Astrocyte (in vitro differentiated cells and primary cell): ENCODE results near the gene GLS. TPM values are rescaled to one million over a fixed set of nuclear protein-coding genes. Genes with fewer than 3 reads are reported as not detected.

Experiments used
- DNase-seq: peaks from one replicate; pipeline ENCODE4 v3.0.0-alpha.2; 2010; ENCODE audit warnings: low read depth
- FAIRE-seq: peaks from 2 replicates; lab custom pipeline; 2011; peaks lifted over from hg19 to GRCh38; lab: Jason Lieb, UNC
- H2AFZ ChIP-seq: 2 replicates; pipeline ENCODE4 v1.6.0; 2012; ENCODE audit warnings: low read depth, low read length, inconsistent platforms
- H3K27ac ChIP-seq: 2 replicates; pipeline ENCODE4 v1.5.1; 2011; ENCODE audit warnings: low read depth, low read length, inconsistent platforms
- H3K27me3 ChIP-seq: 2 replicates; pipeline ENCODE4 v1.6.0; 2011; ENCODE audit warnings: low read length, inconsistent platforms; ENCODE audit not compliant: insufficient read depth
- H3K36me3 ChIP-seq: 2 replicates; pipeline ENCODE4 v1.5.1; 2011; ENCODE audit warnings: low read length, inconsistent platforms; ENCODE audit not compliant: insufficient read depth
- H3K4me1 ChIP-seq: 2 replicates; pipeline ENCODE4 v1.5.1; 2011; ENCODE audit warnings: low read length, inconsistent platforms; ENCODE audit not compliant: insufficient read depth
- H3K4me2 ChIP-seq: 2 replicates; pipeline ENCODE4 v1.6.0; 2012; ENCODE audit warnings: low read length, inconsistent platforms
- H3K4me3 ChIP-seq: 2 replicates; pipeline ENCODE4 v1.5.1; 2011; ENCODE audit warnings: low read depth, mild to moderate bottlenecking, low read length, inconsistent platforms; ENCODE audit not compliant: insufficient read depth
- H3K79me2 ChIP-seq: 2 replicates; pipeline ENCODE4 v1.6.0; 2012; ENCODE audit warnings: mild to moderate bottlenecking, low read length, inconsistent platforms; ENCODE audit not compliant: insufficient read depth
- H3K9ac ChIP-seq: 2 replicates; pipeline ENCODE4 v1.6.0; 2012; ENCODE audit warnings: mild to moderate bottlenecking, low read length, inconsistent platforms
- H3K9me3 ChIP-seq: 2 replicates; pipeline ENCODE4 v1.5.1; 2012; ENCODE audit warnings: low read depth, mild to moderate bottlenecking, low read length, inconsistent platforms; ENCODE audit not compliant: insufficient read depth
- H4K20me1 ChIP-seq: 2 replicates; pipeline ENCODE4 v1.6.0; 2012; ENCODE audit warnings: low read length, inconsistent platforms; ENCODE audit not compliant: insufficient read depth
- H3K27ac Mint-ChIP-seq: one replicate; pipeline ENCODE4 v1.8.0; 2021; ENCODE audit warnings: mild to moderate bottlenecking, mixed read lengths; ENCODE audit not compliant: unreplicated experiment
- H3K27me3 Mint-ChIP-seq: one replicate; pipeline ENCODE4 v1.8.0; 2021; ENCODE audit warnings: low read depth, mixed read lengths; ENCODE audit not compliant: unreplicated experiment
- H3K36me3 Mint-ChIP-seq: one replicate; pipeline ENCODE4 v1.8.0; 2021; ENCODE audit warnings: low read depth, mixed read lengths; ENCODE audit not compliant: unreplicated experiment
- H3K4me1 Mint-ChIP-seq: one replicate; pipeline ENCODE4 v1.8.0; 2021; ENCODE audit warnings: low read depth, mixed read lengths; ENCODE audit not compliant: unreplicated experiment
- H3K4me3 Mint-ChIP-seq: one replicate; pipeline ENCODE4 v1.8.0; 2021; ENCODE audit warnings: mild to moderate bottlenecking, moderate library complexity, mixed read lengths; ENCODE audit not compliant: unreplicated experiment
- H3K9me3 Mint-ChIP-seq: one replicate; pipeline ENCODE4 v1.8.0; 2021; ENCODE audit warnings: mild to moderate bottlenecking, mixed read lengths; ENCODE audit not compliant: unreplicated experiment
- EZH2 ChIP-seq: IDR thresholded peaks from 2 replicates; pipeline ENCODE4 v1.6.1; 2012; ENCODE audit warnings: mild to moderate bottlenecking, low read length, inconsistent platforms; ENCODE audit not compliant: insufficient read depth
- total RNA-seq: library from RNA; stranded (reverse); gene quantifications from 2 replicates; pipeline ENCODE4 v1.2.1, GENCODE V29; 2021
- TF ChIP-seq, protein P1 (sequence below): IDR thresholded peaks from 2 replicates; pipeline ENCODE4 v1.5.1; 2011; ENCODE audit warnings: low read depth, mild to moderate bottlenecking, inconsistent platforms, low read length, moderate library complexity; ENCODE audit not compliant: insufficient read depth

The GLS gene
- total RNA-seq, 1 donor from 2014 or later = 189 TPM

DNA sequence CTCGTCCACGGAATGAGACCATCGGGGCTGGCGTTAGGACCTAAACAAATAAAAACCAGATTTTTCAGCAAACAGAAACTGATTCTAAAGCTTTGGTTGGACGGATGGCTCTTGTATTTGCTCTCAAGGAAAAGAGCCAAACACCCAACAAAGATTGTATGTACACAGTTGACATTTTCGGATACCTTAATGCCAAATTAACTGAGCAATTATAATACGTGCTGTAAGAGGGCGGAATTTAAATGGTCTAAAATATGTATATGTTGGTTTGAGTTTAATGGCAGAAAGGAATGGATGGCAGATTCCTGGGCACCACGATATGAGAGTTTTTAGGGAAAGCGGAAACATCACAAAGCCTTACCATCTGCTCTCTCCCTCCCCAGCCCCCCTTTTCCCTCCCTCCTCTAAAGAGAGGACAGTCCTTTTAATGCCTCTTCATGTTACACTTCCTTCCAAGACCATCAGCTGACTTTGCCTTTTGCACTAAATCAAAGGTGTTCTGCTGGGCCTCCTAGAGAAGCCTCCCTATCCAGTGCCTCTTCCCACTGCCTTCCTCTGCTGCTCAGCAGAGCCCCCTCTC lies 100.1 kb downstream of the GLS start:
- H3K4me3 ChIP-seq = no peak overlapping the region

GRCh38 chr2:190981333-190981732 lies 100.7 kb downstream of the GLS start:
- H3K27ac ChIP-seq = no peak overlapping the region
- no peaks in the 10 kb centered on the region for H3K9me3 ChIP-seq
- no peaks in the 10 kb centered on the region for H3K27me3 ChIP-seq
- H3K4me2 ChIP-seq = no peak overlapping the region
- no peaks in the 10 kb centered on the region for H3K79me2 ChIP-seq
- H3K27ac Mint-ChIP-seq = peak overlapping the region; percentile 63
- H2AFZ ChIP-seq = no peak overlapping the region
- H3K36me3 ChIP-seq = peaks cover 66% of the 10 kb centered on the region
- peaks cover 57% of the 10 kb centered on the region for H3K4me1 Mint-ChIP-seq
- no peak for TF ChIP-seq EZH2
- TF ChIP-seq, protein P1, sequence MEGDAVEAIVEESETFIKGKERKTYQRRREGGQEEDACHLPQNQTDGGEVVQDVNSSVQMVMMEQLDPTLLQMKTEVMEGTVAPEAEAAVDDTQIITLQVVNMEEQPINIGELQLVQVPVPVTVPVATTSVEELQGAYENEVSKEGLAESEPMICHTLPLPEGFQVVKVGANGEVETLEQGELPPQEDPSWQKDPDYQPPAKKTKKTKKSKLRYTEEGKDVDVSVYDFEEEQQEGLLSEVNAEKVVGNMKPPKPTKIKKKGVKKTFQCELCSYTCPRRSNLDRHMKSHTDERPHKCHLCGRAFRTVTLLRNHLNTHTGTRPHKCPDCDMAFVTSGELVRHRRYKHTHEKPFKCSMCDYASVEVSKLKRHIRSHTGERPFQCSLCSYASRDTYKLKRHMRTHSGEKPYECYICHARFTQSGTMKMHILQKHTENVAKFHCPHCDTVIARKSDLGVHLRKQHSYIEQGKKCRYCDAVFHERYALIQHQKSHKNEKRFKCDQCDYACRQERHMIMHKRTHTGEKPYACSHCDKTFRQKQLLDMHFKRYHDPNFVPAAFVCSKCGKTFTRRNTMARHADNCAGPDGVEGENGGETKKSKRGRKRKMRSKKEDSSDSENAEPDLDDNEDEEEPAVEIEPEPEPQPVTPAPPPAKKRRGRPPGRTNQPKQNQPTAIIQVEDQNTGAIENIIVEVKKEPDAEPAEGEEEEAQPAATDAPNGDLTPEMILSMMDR = no peak
- FAIRE-seq (no peak), DNase-seq (no peak)
- H3K4me3 Mint-ChIP-seq = no peak overlapping the region
- H3K4me3 ChIP-seq = no peak overlapping the region
- H4K20me1 ChIP-seq = peaks cover 22% of the 10 kb centered on the region
- H3K36me3 Mint-ChIP-seq = peaks cover 43% of the 10 kb centered on the region
- no peaks in the 10 kb centered on the region for H3K27me3 Mint-ChIP-seq
- no peaks in the 10 kb centered on the region for H3K9me3 Mint-ChIP-seq
- H3K4me1 ChIP-seq = peaks cover 32% of the 10 kb centered on the region
- H3K9ac ChIP-seq = no peak overlapping the region

More for the DNA sequence above, 100.1 kb downstream of the GLS start:
- no peaks in the 10 kb centered on the region for H3K9me3 Mint-ChIP-seq
- DNase-seq (no peak), FAIRE-seq (no peak)
- Histone ChIP-seq H3K36me3 (peaks cover 71% of the 10 kb centered on the region), H3K9ac (no peak overlapping the region), H3K79me2 (no peaks in the 10 kb centered on the region), H3K4me2 (peak overlapping the region; percentile 57), H2AFZ (no peak overlapping the region), H3K27ac (peak overlapping the region; percentile 16), H4K20me1 (peaks cover 22% of the 10 kb centered on the region), H3K27me3 (no peaks in the 10 kb centered on the region), H3K4me1 (peaks cover 32% of the 10 kb centered on the region), H3K9me3 (no peaks in the 10 kb centered on the region)
- peak overlapping the region; percentile 63 for H3K27ac Mint-ChIP-seq
- peaks cover 46% of the 10 kb centered on the region for H3K36me3 Mint-ChIP-seq
- peaks cover 56% of the 10 kb centered on the region for H3K4me1 Mint-ChIP-seq
- no peak overlapping the region for H3K4me3 Mint-ChIP-seq
- TF ChIP-seq, protein P1 = no peak
- no peak for TF ChIP-seq EZH2
- no peaks in the 10 kb centered on the region for H3K27me3 Mint-ChIP-seq

DNA sequence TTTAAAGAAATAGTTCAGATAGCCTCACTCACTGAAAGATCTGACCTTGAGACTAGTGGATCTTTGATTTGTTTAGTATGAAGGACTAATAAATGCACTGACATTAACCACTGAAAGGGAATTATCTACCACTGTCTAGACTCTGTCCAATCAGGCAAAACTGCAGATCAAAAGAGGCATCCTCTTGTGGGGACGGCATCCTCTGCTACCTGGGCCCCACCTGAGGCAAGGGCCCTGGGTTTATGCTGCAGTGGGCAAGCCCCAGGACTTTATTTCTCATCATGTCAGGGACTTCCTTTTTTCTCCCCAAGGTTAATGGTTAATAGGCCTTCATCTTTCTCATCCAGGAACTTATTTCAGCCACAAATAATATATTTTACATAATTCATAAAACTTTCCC lies 101.1 kb downstream of the GLS start:
- Mint-ChIP-seq H3K9me3 (no peaks in the 10 kb centered on the region), H3K27ac (no peak overlapping the region), H3K27me3 (no peaks in the 10 kb centered on the region), H3K36me3 (peaks cover 41% of the 10 kb centered on the region), H3K4me1 (peaks cover 57% of the 10 kb centered on the region), H3K4me3 (no peak overlapping the region)
- Histone ChIP-seq H4K20me1 (peaks cover 22% of the 10 kb centered on the region), H3K9ac (no peak overlapping the region), H3K79me2 (no peaks in the 10 kb centered on the region), H3K36me3 (peaks cover 65% of the 10 kb centered on the region), H3K4me2 (no peak overlapping the region), H3K27me3 (no peaks in the 10 kb centered on the region), H3K9me3 (no peaks in the 10 kb centered on the region), H3K27ac (no peak overlapping the region), H3K4me1 (peaks cover 32% of the 10 kb centered on the region), H2AFZ (no peak overlapping the region), H3K4me3 (no peak overlapping the region)
- FAIRE-seq = no peak
- TF ChIP-seq, protein P1 = no peak
- TF ChIP-seq EZH2 = no peak
- DNase-seq = no peak
